ENCODE results near the gene ELMOD2. TPM values are rescaled to one million over a fixed set of nuclear protein-coding genes. Genes with fewer than 3 reads are reported as not detected.

ELMOD2 gene
- total RNA-seq (10 to 100 TPM; 11.5 to 22.3 (median 16.5) TPM), polyA plus RNA-seq (1 to 10 TPM; 8.2 to 8.3 TPM)
- long read RNA-seq, donor 1, full-length matches to known transcripts = 3 of 4 reads
- long read RNA-seq, donor 1, partial matches to known transcripts = 0 of 4 reads
- long read RNA-seq, donor 1, other reads (novel, unspliced or antisense) = 1 of 4 reads
- long read RNA-seq, donor 2, full-length matches to known transcripts = 23 of 27 reads
- long read RNA-seq, donor 2, partial matches to known transcripts = 0 of 27 reads
- long read RNA-seq, donor 2, other reads (novel, unspliced or antisense) = 4 of 27 reads
- long read RNA-seq, donor 3, full-length matches to known transcripts = 9 of 12 reads
- long read RNA-seq, donor 3, partial matches to known transcripts = 0 of 12 reads
- long read RNA-seq, donor 3, other reads (novel, unspliced or antisense) = 3 of 12 reads

GRCh38 chr4:140523857-140524742 lies at the start of gene ELMOD2:
TSS of gene ELMOD2 (plus strand) at chr4:140524168. CDS start at chr4:140525429, 1,261 bp downstream.
- WGBS, 4 donors = 0 to 1% (median 1%) methylated on average over 49 to 77 of the region's 77 CpGs
- H3K9me3 ChIP-seq = no peaks in the 10 kb centered on the region
- peak within 1 kb of the TSS; percentile 27 to 92 (median 85) for H3K27ac ChIP-seq
- peak within 1 kb of the TSS; percentile 59 to 99 (median 83) for H3K4me3 ChIP-seq
- H3K27me3 ChIP-seq = no peaks in the 10 kb centered on the region
- ATAC-seq = peak; percentile 100
- H3K4me1 ChIP-seq = peaks cover 0 to 34% (median 13%) of the 10 kb centered on the region in 12 donors
- intact Hi-C loops (cut with DNase I) = loop anchor here (2.0 to 10.0 kb wide), 12 partner anchors 78 to 331 kb away; partner anchors contain the start of genes CLGN (in 3 of the 10) and SCOC (in 3 of the 10)
- peaks cover 0 to 18% (median 8%) of the 10 kb centered on the region in 9 donors for H3K36me3 ChIP-seq
- TF ChIP-seq POLR2A (IDR thresholded peaks at IDR 0.05) = peak in 1 of 2 donors; percentile 81
- peak; percentile 86 to 99 (median 96) for TF ChIP-seq CTCF (IDR thresholded peaks at IDR 0.05)
- DNase-seq = peak; percentile 99 to 100 (median 99)

- Histone ChIP-seq H3K27me3 (no peaks in the 10 kb centered on the region), H3K4me1 (no peaks in the 10 kb centered on the region), H3K36me3 (no peaks in the 10 kb centered on the region), H3K9me3 (peaks cover 0 to 15% (median 3%) of the 10 kb centered on the region in 12 donors), H3K4me3 (no peak overlapping the region), H3K27ac (no peak overlapping the region)
- WGBS, 4 donors = 84 to 93% (median 90%) methylated on average over 4 of the region's 4 CpGs
- no peak for ATAC-seq
- DNase-seq = no peak
- TF ChIP-seq POLR2A (IDR thresholded peaks at IDR 0.05) (no peak), CTCF (IDR thresholded peaks at IDR 0.05) (no peak)
- intact Hi-C loops (cut with DNase I) = no loop called here
These were observed 40.5 kb upstream of the ELMOD2 start for GRCh38 chr4:140483445-140483844.

GRCh38 chr4:140485939-140486338 lies 38.0 kb upstream of the ELMOD2 start:
- DNase-seq (no peak), ATAC-seq (peak in 1 of 4 donors; percentile 50)
- Histone ChIP-seq H3K9me3 (peaks cover 0 to 15% (median 3%) of the 10 kb centered on the region in 12 donors), H3K4me1 (no peaks in the 10 kb centered on the region), H3K27me3 (no peaks in the 10 kb centered on the region), H3K36me3 (no peaks in the 10 kb centered on the region), H3K4me3 (no peak overlapping the region), H3K27ac (no peak overlapping the region)
- TF ChIP-seq CTCF (IDR thresholded peaks at IDR 0.05) = no peak
- TF ChIP-seq POLR2A (IDR thresholded peaks at IDR 0.05) = no peak
- intact Hi-C loops (cut with DNase I) = no loop called here
- 41 to 65% (median 49%) methylated on average over 1 of the region's 1 CpG for WGBS, 4 donors

Data from heart left ventricle (tissue), 16 donors.